GM12891 (cell line): ENCODE measurements around the gene SLC9A8.

Source experiments
- POLR2A ChIP-seq: IDR thresholded peaks from 2 replicates; pipeline ENCODE4 v1.6.1; 2011; ENCODE audit warnings: low read depth, low read length, control low read depth
- POLR2AphosphoS5 ChIP-seq: IDR thresholded peaks from 2 replicates; pipeline ENCODE4 v1.6.1; 2011; ENCODE audit warnings: low read depth, low read length, control low read depth
- TAF1 ChIP-seq: IDR thresholded peaks from 2 replicates; pipeline ENCODE4 v1.6.1; 2011; ENCODE audit warnings: low read depth, low read length, control low read depth

DNA sequence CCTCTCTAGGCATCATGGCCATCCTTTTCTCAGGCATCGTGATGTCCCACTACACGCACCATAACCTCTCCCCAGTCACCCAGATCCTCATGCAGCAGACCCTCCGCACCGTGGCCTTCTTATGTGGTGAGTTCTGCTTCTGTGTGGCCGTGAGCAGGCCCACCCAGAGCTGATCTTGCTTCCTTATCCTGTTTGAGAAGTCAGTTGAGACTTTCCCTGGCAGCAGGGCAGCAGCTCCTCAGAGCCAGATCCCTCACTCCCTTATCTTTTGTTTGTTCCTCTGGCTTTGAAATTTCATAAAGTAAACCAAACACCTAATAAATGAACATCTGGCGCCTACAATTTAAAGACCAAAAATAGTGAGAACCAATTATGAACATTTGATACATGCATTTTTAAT, 62.1 kb downstream of the SLC9A8 start:
- TF ChIP-seq POLR2A = no peak
- no peak for TF ChIP-seq POLR2AphosphoS5
- no peak for TF ChIP-seq TAF1
